Measurements from ENCODE around the gene KCNQ1OT1. TPM values are rescaled to one million over a fixed set of nuclear protein-coding genes. Genes with fewer than 3 reads are reported as not detected.

Gene KCNQ1OT1
- total and polyA plus RNA-seq, 3 experiments from 2014 or later = 0.08 to 0.20 (median 0.20) TPM

Other genes with a start within 250 kb of the KCNQ1OT1 start
- 1 to 10 TPM; 1.0 to 1.1 TPM for gene CDKN1C, start 185.8 kb upstream of the KCNQ1OT1 start, total RNA-seq
- 0.49 TPM for gene CDKN1C, start 185.8 kb upstream of the KCNQ1OT1 start, polyA plus RNA-seq
- 1 to 10 TPM; 2.1 to 2.9 TPM for gene PHLDA2, start 229.4 kb upstream of the KCNQ1OT1 start, total RNA-seq
- gene PHLDA2, start 229.4 kb upstream of the KCNQ1OT1 start, polyA plus RNA-seq = 1.3 TPM

All from CD8-positive, alpha-beta memory T cell (primary cell).